Liver (tissue), 9 donors: ENCODE results near the gene GPN3. TPM values are rescaled to one million over a fixed set of nuclear protein-coding genes. Genes with fewer than 3 reads are reported as not detected.

Experiments
- DNase-seq: peaks from one replicate; pipeline ENCODE4 v3.0.0-alpha.2; 2017; ENCODE audit warnings: low spot score
- H3K27ac ChIP-seq, 2 donors: one replicate each; pipeline ENCODE4 v1.7.0; 2013; ENCODE audit warnings: inconsistent platforms in 2 of 2, low read length in 2 of 2, control low read depth in 1 of 2, low read depth in 1 of 2, mild to moderate bottlenecking in 1 of 2
- H3K27me3 ChIP-seq, 4 donors: one replicate each; pipeline versions ENCODE4 v1.6.1 to v1.7.0; 2013; ENCODE audit warnings: low read length in 3 of 4, inconsistent platforms in 1 of 4, mild to moderate bottlenecking in 1 of 4, moderate library complexity in 1 of 4; ENCODE audit not compliant: control insufficient read depth in 4 of 4, insufficient read depth in 4 of 4
- H3K36me3 ChIP-seq, 4 donors: one replicate each; pipeline versions ENCODE4 v1.6.1 to v1.7.0; 2013; ENCODE audit warnings: low read length in 3 of 4, mild to moderate bottlenecking in 3 of 4, low read depth in 1 of 4, moderate library complexity in 1 of 4; ENCODE audit not compliant: control insufficient read depth in 4 of 4, insufficient read depth in 3 of 4
- H3K4me1 ChIP-seq, 4 donors: one replicate each; pipeline versions ENCODE4 v1.6.1 to v1.7.0; 2013; ENCODE audit warnings: low read length in 3 of 4, mild to moderate bottlenecking in 3 of 4, moderate library complexity in 1 of 4; ENCODE audit not compliant: control insufficient read depth in 4 of 4, insufficient read depth in 4 of 4
- H3K4me3 ChIP-seq, 3 donors: one replicate each; pipeline versions ENCODE4 v1.6.1 to v1.7.0; 2013; ENCODE audit warnings: low read length in 3 of 3, control low read depth in 1 of 3, low read depth in 1 of 3, mild to moderate bottlenecking in 1 of 3
- H3K9ac ChIP-seq, 2 donors: one replicate each; pipeline ENCODE4 v1.7.0; 2013; ENCODE audit warnings: low read length in 2 of 2, mild to moderate bottlenecking in 2 of 2, moderate library complexity in 2 of 2, control low read depth in 1 of 2, low read depth in 1 of 2
- H3K9me3 ChIP-seq, 4 donors: one replicate each; pipeline versions ENCODE4 v1.6.1 to v1.7.0; 2013; ENCODE audit warnings: low read length in 3 of 4; ENCODE audit not compliant: control insufficient read depth in 4 of 4
- ATF3 ChIP-seq: IDR thresholded peaks from 2 replicates; pipeline ENCODE4 v1.6.1; 2016; ENCODE audit warnings: antibody characterized with exemption
- EGR1 ChIP-seq, 2 donors: IDR thresholded peaks; 2 replicates each; pipeline ENCODE4 v1.6.1; 2016 to 2018; ENCODE audit warnings: antibody characterized with exemption in 2 of 2, low read depth in 2 of 2
- FOXA1 ChIP-seq: IDR thresholded peaks from 2 replicates; pipeline ENCODE4 v1.6.1; 2016; ENCODE audit warnings: antibody characterized with exemption
- GABPA ChIP-seq, 2 donors: IDR thresholded peaks in 1 of 2; conservative IDR thresholded peaks in 1 of 2; 2 replicates each; pipeline ENCODE4 v1.6.1; 2016; ENCODE audit warnings: antibody characterized with exemption in 2 of 2, mild to moderate bottlenecking in 1 of 2, moderate library complexity in 1 of 2
- HNF4G ChIP-seq: IDR thresholded peaks from 2 replicates; pipeline ENCODE4 v1.6.1; 2016; ENCODE audit warnings: antibody characterized with exemption
- JUND ChIP-seq, 2 donors: IDR thresholded peaks; 2 replicates each; pipeline ENCODE4 v1.6.1; 2016; ENCODE audit warnings: antibody characterized with exemption in 2 of 2
- NR2F2 ChIP-seq: IDR thresholded peaks from 2 replicates; pipeline ENCODE4 v1.6.1; 2016; ENCODE audit warnings: antibody characterized with exemption
- RAD21 ChIP-seq, 2 donors: IDR thresholded peaks; 2 replicates each; pipeline ENCODE4 v1.6.1; 2016; ENCODE audit warnings: antibody characterized with exemption in 2 of 2, mild to moderate bottlenecking in 2 of 2
- RXRA ChIP-seq, 2 donors: IDR thresholded peaks; 2 replicates each; pipeline ENCODE4 v1.6.1; 2017 to 2018; ENCODE audit warnings: antibody characterized with exemption in 2 of 2, mild to moderate bottlenecking in 1 of 2
- SP1 ChIP-seq: IDR thresholded peaks from 2 replicates; pipeline ENCODE4 v1.6.1; 2018; ENCODE audit warnings: antibody characterized with exemption, mild to moderate bottlenecking
- TAF1 ChIP-seq: conservative IDR thresholded peaks from 2 replicates; pipeline ENCODE4 v1.6.1; 2016; ENCODE audit warnings: antibody characterized with exemption, mild to moderate bottlenecking
- YY1 ChIP-seq: IDR thresholded peaks from 2 replicates; pipeline ENCODE4 v1.6.1; 2016; ENCODE audit warnings: antibody characterized with exemption, mild to moderate bottlenecking
- ZBTB33 ChIP-seq: IDR thresholded peaks from 2 replicates; pipeline ENCODE4 v1.6.1; 2016; ENCODE audit warnings: antibody characterized with exemption
- WGBS: extraction: QIAGEN DNeasy Blood & Tissue Kit; methylation state at CpG from one replicate; pipeline ENCODE4 v1.1.7; 2013; 5-methylcytosine and 5-hydroxymethylcytosine counted together
- polyA plus RNA-seq, 2 donors: library from polyadenylated mRNA; stranded (reverse) in 1 of 2; unstranded in 1 of 2; fragments of 200-250 nt in 1 of 2; fragments of >200 nt in 1 of 2; fragmentation: Nextera tagmentation in 1 of 2; extraction: Ambion mirVana in 1 of 2; gene quantifications; one replicate each; pipeline versions ENCODE4 v1.2.1 to v1.2.3, GENCODE V29; 2013 to 2015
- total RNA-seq, 2 donors: library from RNA; depleted of rRNA; stranded (reverse); fragments of >200 nt; gene quantifications; one replicate each; pipeline ENCODE4 v1.2.3, GENCODE V29; 2014
- TF ChIP-seq, protein P1 (sequence below): IDR thresholded peaks from 2 replicates; pipeline ENCODE4 v1.6.1; 2016; ENCODE audit warnings: antibody characterized with exemption, mild to moderate bottlenecking
- TF ChIP-seq, protein P2 (sequence below): fragments of 150-350 bp; IDR thresholded peaks from 2 replicates; pipeline ENCODE4 v1.5.1; 2017; ENCODE audit warnings: improper control_type of control experiment, low read depth, low read length; ENCODE audit not compliant: missing input control
- TF ChIP-seq, protein P3 (sequence below): IDR thresholded peaks from 2 replicates; pipeline ENCODE4 v1.6.1; 2016; ENCODE audit warnings: antibody characterized with exemption
- donor health status: healthy.
- donor health status: healthy.
- donor health status: healthy.
- donor health status: healthy.
- donor health status: healthy.

GPN3 gene
- total and polyA plus RNA-seq, 4 donors, result 13.4 to 47.2 (median 18.7) TPM

DNA sequence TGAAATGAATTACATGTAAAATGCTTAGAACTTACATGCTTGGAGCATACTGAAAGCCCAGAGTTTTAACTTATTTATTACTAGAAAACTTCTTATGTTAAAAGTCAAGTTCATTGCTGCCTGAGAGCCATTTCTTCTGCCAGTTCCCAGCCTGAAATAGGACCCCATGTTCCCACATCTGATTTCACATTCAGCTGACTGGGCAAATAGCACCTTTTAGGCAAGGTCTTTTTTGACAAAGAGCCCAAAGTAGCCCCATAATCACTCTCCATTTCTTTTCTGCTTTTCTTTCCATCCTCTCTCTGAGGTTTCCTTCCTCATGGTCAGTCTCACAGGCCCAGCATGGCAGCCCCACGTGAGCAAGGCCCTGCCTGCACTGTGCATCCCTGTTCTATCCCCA is 16.8 kb downstream of the GPN3 start:
- 76% methylated on average over 1 of the region's 1 CpG for WGBS
- Histone ChIP-seq H3K4me1 (peaks cover 7 to 26% (median 13%) of the 10 kb centered on the region in 4 donors), H3K27ac (no peak overlapping the region), H3K36me3 (peaks cover 0 to 5% (median under 1%) of the 10 kb centered on the region in 4 donors), H3K9me3 (no peaks in the 10 kb centered on the region), H3K9ac (no peak overlapping the region), H3K4me3 (no peak overlapping the region), H3K27me3 (no peaks in the 10 kb centered on the region)
- no peak for DNase-seq
- no peak for TF ChIP-seq ATF3
- TF ChIP-seq, protein P1, sequence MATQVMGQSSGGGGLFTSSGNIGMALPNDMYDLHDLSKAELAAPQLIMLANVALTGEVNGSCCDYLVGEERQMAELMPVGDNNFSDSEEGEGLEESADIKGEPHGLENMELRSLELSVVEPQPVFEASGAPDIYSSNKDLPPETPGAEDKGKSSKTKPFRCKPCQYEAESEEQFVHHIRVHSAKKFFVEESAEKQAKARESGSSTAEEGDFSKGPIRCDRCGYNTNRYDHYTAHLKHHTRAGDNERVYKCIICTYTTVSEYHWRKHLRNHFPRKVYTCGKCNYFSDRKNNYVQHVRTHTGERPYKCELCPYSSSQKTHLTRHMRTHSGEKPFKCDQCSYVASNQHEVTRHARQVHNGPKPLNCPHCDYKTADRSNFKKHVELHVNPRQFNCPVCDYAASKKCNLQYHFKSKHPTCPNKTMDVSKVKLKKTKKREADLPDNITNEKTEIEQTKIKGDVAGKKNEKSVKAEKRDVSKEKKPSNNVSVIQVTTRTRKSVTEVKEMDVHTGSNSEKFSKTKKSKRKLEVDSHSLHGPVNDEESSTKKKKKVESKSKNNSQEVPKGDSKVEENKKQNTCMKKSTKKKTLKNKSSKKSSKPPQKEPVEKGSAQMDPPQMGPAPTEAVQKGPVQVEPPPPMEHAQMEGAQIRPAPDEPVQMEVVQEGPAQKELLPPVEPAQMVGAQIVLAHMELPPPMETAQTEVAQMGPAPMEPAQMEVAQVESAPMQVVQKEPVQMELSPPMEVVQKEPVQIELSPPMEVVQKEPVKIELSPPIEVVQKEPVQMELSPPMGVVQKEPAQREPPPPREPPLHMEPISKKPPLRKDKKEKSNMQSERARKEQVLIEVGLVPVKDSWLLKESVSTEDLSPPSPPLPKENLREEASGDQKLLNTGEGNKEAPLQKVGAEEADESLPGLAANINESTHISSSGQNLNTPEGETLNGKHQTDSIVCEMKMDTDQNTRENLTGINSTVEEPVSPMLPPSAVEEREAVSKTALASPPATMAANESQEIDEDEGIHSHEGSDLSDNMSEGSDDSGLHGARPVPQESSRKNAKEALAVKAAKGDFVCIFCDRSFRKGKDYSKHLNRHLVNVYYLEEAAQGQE, result no peak
- TF ChIP-seq HNF4G, result no peak
- no peak for TF ChIP-seq FOXA1
- TF ChIP-seq, protein P2, sequence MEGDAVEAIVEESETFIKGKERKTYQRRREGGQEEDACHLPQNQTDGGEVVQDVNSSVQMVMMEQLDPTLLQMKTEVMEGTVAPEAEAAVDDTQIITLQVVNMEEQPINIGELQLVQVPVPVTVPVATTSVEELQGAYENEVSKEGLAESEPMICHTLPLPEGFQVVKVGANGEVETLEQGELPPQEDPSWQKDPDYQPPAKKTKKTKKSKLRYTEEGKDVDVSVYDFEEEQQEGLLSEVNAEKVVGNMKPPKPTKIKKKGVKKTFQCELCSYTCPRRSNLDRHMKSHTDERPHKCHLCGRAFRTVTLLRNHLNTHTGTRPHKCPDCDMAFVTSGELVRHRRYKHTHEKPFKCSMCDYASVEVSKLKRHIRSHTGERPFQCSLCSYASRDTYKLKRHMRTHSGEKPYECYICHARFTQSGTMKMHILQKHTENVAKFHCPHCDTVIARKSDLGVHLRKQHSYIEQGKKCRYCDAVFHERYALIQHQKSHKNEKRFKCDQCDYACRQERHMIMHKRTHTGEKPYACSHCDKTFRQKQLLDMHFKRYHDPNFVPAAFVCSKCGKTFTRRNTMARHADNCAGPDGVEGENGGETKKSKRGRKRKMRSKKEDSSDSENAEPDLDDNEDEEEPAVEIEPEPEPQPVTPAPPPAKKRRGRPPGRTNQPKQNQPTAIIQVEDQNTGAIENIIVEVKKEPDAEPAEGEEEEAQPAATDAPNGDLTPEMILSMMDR, result no peak
- no peak for TF ChIP-seq RXRA (IDR thresholded peaks at IDR 0.05)
- no peak for TF ChIP-seq SP1
- no peak for TF ChIP-seq EGR1 (IDR thresholded peaks at IDR 0.05; ENCODE audit: low read depth in 2 of 2)
- no peak for TF ChIP-seq ZBTB33

DNA sequence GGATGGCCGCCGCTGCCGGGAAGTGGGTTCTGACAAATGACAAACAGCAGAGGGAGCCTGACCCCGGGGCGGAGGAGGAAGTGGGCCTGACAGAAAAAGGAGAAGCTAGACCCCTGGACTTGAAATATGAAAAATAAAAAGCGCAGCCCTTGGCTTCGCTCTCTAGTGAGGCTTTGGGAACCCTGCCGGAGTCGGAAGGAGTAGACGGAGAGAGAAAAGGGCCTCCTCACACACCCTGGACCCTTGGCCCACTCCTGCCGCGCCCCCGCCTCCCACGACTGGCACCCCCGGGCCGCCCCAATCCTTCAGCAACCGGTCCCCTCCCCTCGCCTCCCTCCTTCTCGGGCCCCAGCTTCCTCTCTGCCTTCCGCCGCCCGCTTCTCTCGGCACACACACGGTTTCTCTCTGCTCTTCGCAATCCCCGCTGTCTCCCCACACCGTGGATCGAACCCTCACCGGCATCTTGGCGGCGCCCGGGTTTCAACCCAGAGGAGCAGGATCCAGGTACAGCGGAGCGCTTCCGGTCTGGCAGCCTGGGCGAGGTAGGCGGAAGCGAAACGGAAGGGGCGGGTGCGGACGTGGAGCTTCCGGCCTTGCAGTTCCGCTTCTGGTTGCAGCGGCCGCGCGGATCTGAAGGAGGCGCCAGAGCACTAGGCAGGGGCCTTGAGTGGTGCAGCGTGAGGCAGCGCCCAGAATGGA is 18.1 kb downstream of the GPN3 start, which contains the start of gene ARPC3:
ARPC3 (minus strand) TSS at position 539 of the 699 bp plus-strand sequence; CDS start at position 462, 77 bp downstream.
- H3K36me3 ChIP-seq, result peaks cover 0 to 8% (median 6%) of the 10 kb centered on the region in 4 donors
- DNase-seq, result peak; percentile 93
- H3K4me1 ChIP-seq, result peaks cover 7 to 26% (median 13%) of the 10 kb centered on the region in 4 donors
- no peaks in the 10 kb centered on the region for H3K9me3 ChIP-seq
- WGBS, result under 1% methylated on average over 51 of the region's 51 CpGs
- H3K4me3 ChIP-seq, result peak within 1 kb of the TSS; percentile 87 to 96 (median 88)
- H3K9ac ChIP-seq, result peak within 1 kb of the TSS; percentile 75 to 89
- H3K27ac ChIP-seq, result peak within 1 kb of the TSS; percentile 85 to 93
- no peaks in the 10 kb centered on the region for H3K27me3 ChIP-seq
- peak; percentile 58 for TF ChIP-seq NR2F2
- TF ChIP-seq, protein P3, sequence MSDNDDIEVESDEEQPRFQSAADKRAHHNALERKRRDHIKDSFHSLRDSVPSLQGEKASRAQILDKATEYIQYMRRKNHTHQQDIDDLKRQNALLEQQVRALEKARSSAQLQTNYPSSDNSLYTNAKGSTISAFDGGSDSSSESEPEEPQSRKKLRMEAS, result peak; percentile 98
- peak; percentile 85 for TF ChIP-seq TAF1
- TF ChIP-seq, protein P2, result peak; percentile 84
- peak; percentile 44 for TF ChIP-seq ZBTB33
- TF ChIP-seq GABPA (IDR thresholded peaks at IDR 0.05 in 1 of 2, conservative IDR thresholded peaks at IDR 0.05 in 1 of 2), result peak; percentile 87 to 97
- TF ChIP-seq YY1, result peak; percentile 72
- TF ChIP-seq HNF4G, result peak; percentile 27
- TF ChIP-seq RAD21 (IDR thresholded peaks at IDR 0.05), result peak; percentile 90 to 92
- peak; percentile 94 to 98 for TF ChIP-seq EGR1 (IDR thresholded peaks at IDR 0.05; ENCODE audit: low read depth in 2 of 2)
- TF ChIP-seq FOXA1, result peak; percentile 11
- TF ChIP-seq JUND (IDR thresholded peaks at IDR 0.05), result peak in 1 of 2 donors; percentile 19
